IMR-90 (cell line): ENCODE data around the gene HOATZ. TPM values are rescaled to one million over a fixed set of nuclear protein-coding genes. Genes with fewer than 3 reads are reported as not detected.
A peak's percentile ranks its signal among the peaks of the same experiment; 100 is the strongest.

Experiments
- ATAC-seq: fragments of 200-7000 bp; cut with Tn5 transposase; 2 replicates; pipeline ENCODE4 v1.9.1; 2020; ENCODE audit warnings: low read depth, mild to moderate bottlenecking, moderate library complexity
- BruUV-seq: library from RNA; stranded (reverse); fragments of 400-500 nt; replicated peaks from 2 replicates; lab custom pipeline; 2021; lab: Mats Ljungman, UMichigan
- CTCF ChIA-PET: fragments of 300-600 bp; formaldehyde crosslinking; extraction: SDS; loops from one replicate; lab custom pipeline; 2021; ENCODE audit warnings: antibody characterized with exemption; lab: Yijun Ruan, JAX
- POLR2A ChIA-PET: fragments of 300-600 bp; sonication (Branson Sonifier 250); formaldehyde crosslinking; loops from one replicate; lab custom pipeline; 2022; ENCODE audit warnings: antibody characterized with exemption; ENCODE audit not compliant: unreplicated experiment; lab: Charles Lee
- DNase-seq: peaks from one replicate; pipeline ENCODE4 v3.0.0; 2013
- H2AFZ ChIP-seq: replicated peaks from 2 replicates; pipeline ENCODE3; 2013; ENCODE audit warnings: low read length, mild to moderate bottlenecking; ENCODE audit not compliant: poor library complexity
- H2AK5ac ChIP-seq: 2 replicates; pipeline ENCODE4 v1.6.1; 2013; ENCODE audit warnings: low read depth, low read length, inconsistent platforms
- H2AK9ac ChIP-seq: replicated peaks from 2 replicates; pipeline ENCODE3; 2013; ENCODE audit warnings: mild to moderate bottlenecking, low read depth, low read length, moderate library complexity; ENCODE audit not compliant: poor library complexity
- H2BK120ac ChIP-seq: 2 replicates; pipeline ENCODE4 v1.6.1; 2013; ENCODE audit warnings: low read depth, low read length, inconsistent platforms
- H2BK15ac ChIP-seq: 3 replicates; pipeline ENCODE4 v1.6.1; 2013; ENCODE audit warnings: low read depth, low read length, inconsistent platforms
- H2BK20ac ChIP-seq: 2 replicates; pipeline ENCODE4 v1.6.1; 2013; ENCODE audit warnings: low read depth, mild to moderate bottlenecking, inconsistent platforms, low read length, moderate library complexity
- H2BK5ac ChIP-seq: 2 replicates; pipeline ENCODE4 v1.6.1; 2013; ENCODE audit warnings: mild to moderate bottlenecking, low read depth, low read length, inconsistent platforms; ENCODE audit not compliant: poor library complexity, severe bottlenecking
- H3K14ac ChIP-seq: replicated peaks from 2 replicates; pipeline ENCODE4 v1.6.1; 2013; ENCODE audit warnings: low read depth, low read length, inconsistent platforms
- H3K18ac ChIP-seq: 2 replicates; pipeline ENCODE4 v1.6.1; 2013; ENCODE audit warnings: low read depth, low read length, control low read depth
- H3K23ac ChIP-seq: 2 replicates; pipeline ENCODE4 v1.6.1; 2013; ENCODE audit warnings: low read depth, low read length, inconsistent platforms
- H3K27ac ChIP-seq: 2 replicates; pipeline ENCODE4 v1.5.1; 2013; ENCODE audit warnings: mild to moderate bottlenecking, control low read depth, low read length; ENCODE audit not compliant: insufficient read depth
- H3K27me3 ChIP-seq: 2 replicates; pipeline ENCODE4 v1.6.1; 2013; ENCODE audit warnings: low read length; ENCODE audit not compliant: control insufficient read depth, insufficient read depth
- H3K36me3 ChIP-seq: 2 replicates; pipeline ENCODE4 v1.6.1; 2013; ENCODE audit warnings: low read length, mixed read lengths; ENCODE audit not compliant: control insufficient read depth, insufficient read depth
- H3K4ac ChIP-seq: 2 replicates; pipeline ENCODE4 v1.6.1; 2013; ENCODE audit warnings: low read depth, low read length, inconsistent platforms
- H3K4me1 ChIP-seq: 2 replicates; pipeline ENCODE4 v1.6.1; 2013; ENCODE audit warnings: low read length, mixed read lengths; ENCODE audit not compliant: control insufficient read depth, insufficient read depth
- H3K4me2 ChIP-seq: 2 replicates; pipeline ENCODE4 v1.6.1; 2013; ENCODE audit warnings: low read depth, mild to moderate bottlenecking, control low read depth, low read length, moderate library complexity
- H3K4me3 ChIP-seq: 2 replicates; pipeline ENCODE4 v1.5.1; 2013; ENCODE audit warnings: low read depth, mild to moderate bottlenecking, control low read depth, low read length, moderate library complexity; ENCODE audit not compliant: insufficient read depth
- H3K56ac ChIP-seq: 2 replicates; pipeline ENCODE4 v1.6.1; 2013; ENCODE audit warnings: low read length, inconsistent platforms; ENCODE audit not compliant: insufficient read depth; ENCODE audit errors: extremely low read depth
- H3K79me1 ChIP-seq, 2 experiments: 2 replicates each; pipeline ENCODE4 v1.6.1; 2013; ENCODE audit warnings: low read length in 2 of 2, inconsistent platforms in 1 of 2, low read depth in 1 of 2
- H3K9ac ChIP-seq: 2 replicates; pipeline ENCODE4 v1.6.1; 2013; ENCODE audit warnings: low read depth, low read length, control low read depth
- H3K9me1 ChIP-seq: 2 replicates; pipeline ENCODE4 v1.6.1; 2013; ENCODE audit warnings: low read length, inconsistent platforms; ENCODE audit not compliant: insufficient read depth
- H3K9me3 ChIP-seq: 2 replicates; pipeline ENCODE4 v1.6.1; 2013; ENCODE audit warnings: low read length; ENCODE audit not compliant: control insufficient read depth, insufficient read depth
- H4K20me1 ChIP-seq: 2 replicates; pipeline ENCODE4 v1.6.1; 2013; ENCODE audit warnings: low read length, inconsistent platforms; ENCODE audit not compliant: insufficient read depth
- H4K5ac ChIP-seq: 2 replicates; pipeline ENCODE4 v1.6.1; 2013; ENCODE audit warnings: mild to moderate bottlenecking, low read depth, low read length, control low read depth
- H4K8ac ChIP-seq, 2 experiments: 2 replicates each; pipeline ENCODE4 v1.6.1; 2013; ENCODE audit warnings: low read depth in 2 of 2, low read length in 2 of 2, control low read depth in 1 of 2, inconsistent platforms in 1 of 2
- H4K91ac ChIP-seq: 2 replicates; pipeline ENCODE4 v1.6.1; 2013; ENCODE audit warnings: low read depth, low read length, inconsistent platforms; ENCODE audit not compliant: insufficient read depth
- BHLHE40 ChIP-seq: fragments of 150-350 bp; IDR thresholded peaks from 2 replicates; pipeline ENCODE4 v1.6.1; 2016; ENCODE audit warnings: mild to moderate bottlenecking, low read depth, low read length
- CHD1 ChIP-seq: IDR thresholded peaks from 2 replicates; pipeline ENCODE4 v1.6.1; 2012; ENCODE audit warnings: low read depth, low read length, improper control_type of control experiment
- CTCF ChIP-seq: conservative IDR thresholded peaks from 2 replicates; pipeline ENCODE4 v1.5.1; 2012; ENCODE audit warnings: mild to moderate bottlenecking, low read depth, low read length, improper control_type of control experiment
- ELK1 ChIP-seq: fragments of 150-350 bp; IDR thresholded peaks from 2 replicates; pipeline ENCODE4 v1.6.1; 2016; ENCODE audit warnings: low read depth, mild to moderate bottlenecking, low read length, moderate library complexity, borderline replicate concordance
- FOS ChIP-seq: fragments of 150-350 bp; IDR thresholded peaks from 2 replicates; pipeline ENCODE4 v1.6.1; 2016; ENCODE audit warnings: low read depth, low read length
- MAFK ChIP-seq: IDR thresholded peaks from 2 replicates; pipeline ENCODE4 v1.6.1; 2012; ENCODE audit warnings: low read depth, low read length, improper control_type of control experiment
- MAZ ChIP-seq: IDR thresholded peaks from 2 replicates; pipeline ENCODE4 v1.6.1; 2012; ENCODE audit warnings: low read depth, mild to moderate bottlenecking, low read length, improper control_type of control experiment, moderate library complexity, borderline replicate concordance
- MXI1 ChIP-seq: IDR thresholded peaks from 2 replicates; pipeline ENCODE4 v1.6.1; 2012; ENCODE audit warnings: low read depth, mild to moderate bottlenecking, low read length, moderate library complexity, borderline replicate concordance
- POLR2A ChIP-seq: IDR thresholded peaks from 2 replicates; pipeline ENCODE4 v1.6.1; 2012; ENCODE audit warnings: mild to moderate bottlenecking, low read depth, low read length
- RCOR1 ChIP-seq: IDR thresholded peaks from 2 replicates; pipeline ENCODE4 v1.6.1; 2012; ENCODE audit warnings: mild to moderate bottlenecking, low read length, improper control_type of control experiment; ENCODE audit not compliant: insufficient replicate concordance
- SMC3 ChIP-seq: fragments of 150-350 bp; IDR thresholded peaks from 2 replicates; pipeline ENCODE4 v1.6.1; 2016; ENCODE audit warnings: low read depth, mild to moderate bottlenecking, antibody characterized with exemption, low read length, moderate library complexity
- WGBS, 2 experiments: methylation state at CpG; one replicate each; pipeline versions ENCODE4 v1.1.5 to v1.1.7; 2013; ENCODE audit warnings: missing lambda C conversion rate in 2 of 2; ENCODE audit not compliant: insufficient read length in 1 of 2; ENCODE audit errors: extremely low coverage in 2 of 2; 5-methylcytosine and 5-hydroxymethylcytosine counted together
- dilution Hi-C: fragments of 300-500 bp; cut with HindIII; formaldehyde crosslinking; loops from one replicate; pipeline ENCODE4 v1.14.3; 2018; ENCODE audit warnings: low sequenced_read_pairs; ENCODE audit not compliant: unreplicated experiment
- in situ Hi-C: fragments of 300-500 bp; cut with MboI; formaldehyde crosslinking; loops from 3 replicates; pipeline ENCODE4 v1.14.3; 2019; ENCODE audit warnings: low sequenced_read_pairs, inconsistent platforms, mixed read lengths
- intact Hi-C: fragments of 100-400 bp; cut with micrococcal nuclease; formaldehyde crosslinking; loops from 2 replicates; pipeline ENCODE4 v1.10.0; 2022
- polyA plus RNA-seq, 3 experiments: library from polyadenylated mRNA; depleted of rRNA; stranded (reverse); fragments of >200 nt; gene quantifications; 2 replicates each; pipeline ENCODE4 v1.2.3, GENCODE V29; 2012; ENCODE audit warnings: low replicate concordance in 1 of 3
- total RNA-seq: library from RNA; depleted of rRNA; stranded (reverse); fragments of >200 nt; gene quantifications from 2 replicates; pipeline ENCODE4 v1.2.3, GENCODE V29; 2012
- TF ChIP-seq, protein P1 (sequence below): fragments of 150-350 bp; IDR thresholded peaks from 2 replicates; pipeline ENCODE4 v1.6.1; 2017; ENCODE audit warnings: mild to moderate bottlenecking, antibody characterized with exemption, low read length, low read depth

Gene HOATZ
- total and polyA plus RNA-seq, 2 of the 4 experiments (the other 2 are of a cell fraction) = not detected

GRCh38 chr11:111585371-111585770 is 70.8 kb downstream of the HOATZ start:
- H3K9ac ChIP-seq = no peak overlapping the region
- peak overlapping the region; percentile 58; the same call in 1 of the 2 replicates for H2BK20ac ChIP-seq
- H2BK120ac ChIP-seq = peak overlapping the region; percentile 70; the same call in 1 of the 2 replicates
- ChIA-PET POLR2A (interaction anchor here (0.7 kb wide), 1 partner anchor 130 kb away, joined by 3 read pairs; no protein-coding TSS in a partner anchor), CTCF (interaction anchor here (1.1 kb wide), 1 partner anchor 15 kb away, joined by 3 read pairs; no protein-coding TSS in a partner anchor)
- H3K56ac ChIP-seq = no peak overlapping the region
- peak overlapping the region in 1 of 2 experiments; percentile 82; a peak in 3 of 4 replicates for H4K8ac ChIP-seq
- no CpG with 5 or more reads among the region's 2 CpGs for WGBS, 2 experiments
- no peak overlapping the region for H2AK9ac ChIP-seq
- H3K9me1 ChIP-seq = 0 out of 2 replicates have a peak, but pooled peaks cover 9% of the 10 kb centered on the region
- no peaks in the 10 kb centered on the region for H4K20me1 ChIP-seq
- ATAC-seq (peak; percentile 41), DNase-seq (peak; percentile 90)
- H2BK5ac ChIP-seq = peak overlapping the region; percentile 59
- peak overlapping the region; percentile 23; the same call in 2 of the 3 replicates for H2BK15ac ChIP-seq
- dilution Hi-C loops (no loop called here), intact Hi-C loops (loop anchor here (5.0 kb wide), 1 partner anchor 257 kb away; no protein-coding TSS in a partner anchor), in situ Hi-C loops (loop anchor here (5.0 to 25.0 kb wide), 2 partner anchors 257 to 402 kb away; no protein-coding TSS in a partner anchor)
- H2AFZ ChIP-seq = peak overlapping the region; percentile 4
- H3K27me3 ChIP-seq = no peaks in the 10 kb centered on the region
- H3K4me2 ChIP-seq = no peak overlapping the region
- peaks cover 2% of the 10 kb centered on the region; the same call in 1 of the 2 replicates for H3K9me3 ChIP-seq
- H4K5ac ChIP-seq = peak overlapping the region; percentile 4; the same call in 1 of the 2 replicates
- H3K14ac ChIP-seq = no peak overlapping the region
- H3K4me1 ChIP-seq = peaks cover 6% of the 10 kb centered on the region
- H3K23ac ChIP-seq = no peak overlapping the region; the same call in 1 of the 2 replicates
- no peak overlapping the region for H3K27ac ChIP-seq
- BruUV-seq = no TSS peak
- H3K79me1 ChIP-seq = no peaks in the 10 kb centered on the region
- H3K4ac ChIP-seq = peak overlapping the region; percentile 55; the same call in 1 of the 2 replicates
- no peak overlapping the region for H3K4me3 ChIP-seq
- peak overlapping the region; percentile 61; the same call in 1 of the 2 replicates for H3K18ac ChIP-seq
- H3K36me3 ChIP-seq = no peaks in the 10 kb centered on the region
- TF ChIP-seq SMC3 (no peak), ELK1 (no peak), CHD1 (no peak), MXI1 (no peak), CTCF (no peak), POLR2A (no peak), RCOR1 (no peak), MAFK (no peak), MAZ (no peak), BHLHE40 (no peak), FOS (no peak)
- TF ChIP-seq, protein P1, sequence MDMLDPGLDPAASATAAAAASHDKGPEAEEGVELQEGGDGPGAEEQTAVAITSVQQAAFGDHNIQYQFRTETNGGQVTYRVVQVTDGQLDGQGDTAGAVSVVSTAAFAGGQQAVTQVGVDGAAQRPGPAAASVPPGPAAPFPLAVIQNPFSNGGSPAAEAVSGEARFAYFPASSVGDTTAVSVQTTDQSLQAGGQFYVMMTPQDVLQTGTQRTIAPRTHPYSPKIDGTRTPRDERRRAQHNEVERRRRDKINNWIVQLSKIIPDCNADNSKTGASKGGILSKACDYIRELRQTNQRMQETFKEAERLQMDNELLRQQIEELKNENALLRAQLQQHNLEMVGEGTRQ = no peak
- H2AK5ac ChIP-seq = peak overlapping the region; percentile 0; the same call in 1 of the 2 replicates
- H4K91ac ChIP-seq = no peak overlapping the region
